NT2/D1 (cell line): ENCODE results near the gene NAA25.

ENCODE experiments used
- DNase-seq: peaks from one replicate; pipeline ENCODE4 v3.0.0-alpha.2; 2011; ENCODE audit warnings: low read depth, low spot score
- H3K27me3 ChIP-seq: 2 replicates; pipeline ENCODE4 v1.6.0; 2011; ENCODE audit warnings: mild to moderate bottlenecking; ENCODE audit not compliant: insufficient read length, insufficient read depth
- H3K36me3 ChIP-seq: 2 replicates; pipeline ENCODE4 v1.6.1; 2011; ENCODE audit warnings: mild to moderate bottlenecking, low read length, mixed read lengths; ENCODE audit not compliant: insufficient read depth, insufficient read length
- H3K4me1 ChIP-seq: 2 replicates; pipeline ENCODE4 v1.5.1; 2011; ENCODE audit not compliant: insufficient read depth, insufficient read length
- H3K4me3 ChIP-seq: 2 replicates; pipeline ENCODE4 v1.5.1; 2011; ENCODE audit warnings: low read depth; ENCODE audit not compliant: insufficient read length
- H3K9ac ChIP-seq: 2 replicates; pipeline ENCODE4 v1.6.0; 2011; ENCODE audit warnings: low read depth; ENCODE audit not compliant: insufficient read length
- H3K9me3 ChIP-seq: 2 replicates; pipeline ENCODE4 v1.5.1; 2011; ENCODE audit warnings: mild to moderate bottlenecking, low read length; ENCODE audit not compliant: insufficient read depth
- SUZ12 ChIP-seq: IDR thresholded peaks from 2 replicates; pipeline ENCODE4 v1.6.1; 2011; ENCODE audit not compliant: insufficient read length, insufficient read depth; ENCODE audit errors: extremely low read depth
- YY1 ChIP-seq: IDR thresholded peaks from 2 replicates; pipeline ENCODE4 v1.6.1; 2011; ENCODE audit not compliant: insufficient read length, insufficient read depth
- ZNF274 ChIP-seq: IDR thresholded peaks from 2 replicates; pipeline ENCODE4 v1.6.1; 2011; ENCODE audit warnings: mild to moderate bottlenecking, low read depth, low read length

Gene NAA25

GRCh38 chr12:111992464-111992863, 116.1 kb downstream of the NAA25 start:
- no peaks in the 10 kb centered on the region for H3K9me3 ChIP-seq
- H3K4me1 ChIP-seq, result no peaks in the 10 kb centered on the region
- no peak for DNase-seq
- no peaks in the 10 kb centered on the region for H3K27me3 ChIP-seq
- no peaks in the 10 kb centered on the region for H3K36me3 ChIP-seq
- no peak for TF ChIP-seq YY1
- no peak for TF ChIP-seq ZNF274
- TF ChIP-seq SUZ12, result no peak
- H3K9ac ChIP-seq, result no peak overlapping the region
- no peak overlapping the region for H3K4me3 ChIP-seq

GRCh38 chr12:111991946-111992345, 116.6 kb downstream of the NAA25 start:
- DNase-seq, result no peak
- Histone ChIP-seq H3K9ac (no peak overlapping the region), H3K4me3 (no peak overlapping the region), H3K36me3 (no peaks in the 10 kb centered on the region), H3K27me3 (no peaks in the 10 kb centered on the region), H3K4me1 (no peaks in the 10 kb centered on the region), H3K9me3 (no peaks in the 10 kb centered on the region)
- TF ChIP-seq YY1 (no peak), SUZ12 (no peak), ZNF274 (no peak)

- H3K9me3 ChIP-seq, result no peaks in the 10 kb centered on the region
- no peak for TF ChIP-seq SUZ12
- H3K9ac ChIP-seq, result no peak overlapping the region
- DNase-seq, result no peak
- no peak overlapping the region for H3K4me3 ChIP-seq
- H3K36me3 ChIP-seq, result no peaks in the 10 kb centered on the region
- no peaks in the 10 kb centered on the region for H3K27me3 ChIP-seq
- H3K4me1 ChIP-seq, result no peaks in the 10 kb centered on the region
Observed at GRCh38 chr12:111991535-111991934, 117.0 kb downstream of the NAA25 start.

GRCh38 chr12:111984820-111985219, 123.8 kb downstream of the NAA25 start:
- no peaks in the 10 kb centered on the region for H3K9me3 ChIP-seq
- DNase-seq, result no peak
- no peak overlapping the region for H3K9ac ChIP-seq
- no peak for TF ChIP-seq SUZ12
- TF ChIP-seq ZNF274, result no peak
- TF ChIP-seq YY1, result no peak
- no peaks in the 10 kb centered on the region for H3K36me3 ChIP-seq
- no peak overlapping the region for H3K4me3 ChIP-seq
- no peaks in the 10 kb centered on the region for H3K27me3 ChIP-seq
- H3K4me1 ChIP-seq, result no peaks in the 10 kb centered on the region

GRCh38 chr12:111981987-111982386, 126.6 kb downstream of the NAA25 start:
- no peaks in the 10 kb centered on the region for H3K9me3 ChIP-seq
- no peak for DNase-seq

GRCh38 chr12:111980598-111980997, 128.0 kb downstream of the NAA25 start:
- Histone ChIP-seq H3K27me3 (no peaks in the 10 kb centered on the region), H3K9ac (no peak overlapping the region), H3K36me3 (no peaks in the 10 kb centered on the region), H3K9me3 (no peaks in the 10 kb centered on the region), H3K4me1 (no peaks in the 10 kb centered on the region), H3K4me3 (no peak overlapping the region)
- DNase-seq, result no peak
- no peak for TF ChIP-seq ZNF274
- TF ChIP-seq YY1, result no peak
- TF ChIP-seq SUZ12, result no peak

More at GRCh38 chr12:111981987-111982386, 126.6 kb downstream of the NAA25 start:
- Histone ChIP-seq H3K27me3 (no peaks in the 10 kb centered on the region), H3K36me3 (no peaks in the 10 kb centered on the region), H3K4me3 (no peak overlapping the region), H3K9ac (no peak overlapping the region), H3K4me1 (no peaks in the 10 kb centered on the region)
- no peak for TF ChIP-seq YY1
- no peak for TF ChIP-seq ZNF274
- TF ChIP-seq SUZ12, result no peak

GRCh38 chr12:111978545-111978944, 130.0 kb downstream of the NAA25 start:
- H3K4me3 ChIP-seq, result no peak overlapping the region
- TF ChIP-seq ZNF274, result no peak
- no peak for TF ChIP-seq SUZ12
- no peak for TF ChIP-seq YY1
- no peaks in the 10 kb centered on the region for H3K4me1 ChIP-seq
- no peaks in the 10 kb centered on the region for H3K27me3 ChIP-seq
- no peak for DNase-seq
- no peaks in the 10 kb centered on the region for H3K9me3 ChIP-seq
- no peak overlapping the region for H3K9ac ChIP-seq
- no peaks in the 10 kb centered on the region for H3K36me3 ChIP-seq

- Histone ChIP-seq H3K9ac (no peak overlapping the region), H3K27me3 (no peaks in the 10 kb centered on the region), H3K9me3 (peaks cover 5% of the 10 kb centered on the region), H3K36me3 (no peaks in the 10 kb centered on the region), H3K4me1 (no peaks in the 10 kb centered on the region), H3K4me3 (no peak overlapping the region)
- DNase-seq, result no peak
- no peak for TF ChIP-seq ZNF274
- no peak for TF ChIP-seq YY1
- no peak for TF ChIP-seq SUZ12
Observed at GRCh38 chr12:111976860-111977259, 131.7 kb downstream of the NAA25 start.
